K562 (cell line): ENCODE results near the gene CCKAR. TPM values are rescaled to one million over a fixed set of nuclear protein-coding genes. Genes with fewer than 3 reads are reported as not detected.
A peak's percentile ranks its signal among the peaks of the same experiment; 100 is the strongest.

ENCODE experiments used
- ATAC-seq: fragments of 200-7000 bp; cut with Tn5 transposase; 3 replicates; pipeline ENCODE4 v1.9.1; 2020; ENCODE audit warnings: moderate library complexity
- BruUV-seq: library from RNA; stranded (reverse); fragments of 400-500 nt; replicated peaks from 2 replicates; lab custom pipeline; 2021; lab: Mats Ljungman, UMichigan
- CTCF ChIA-PET: fragments of 300-600 bp; formaldehyde crosslinking; extraction: SDS; loops from one replicate; lab custom pipeline; 2021; ENCODE audit warnings: low intra/inter-chr PET ratio; lab: Yijun Ruan, JAX
- POLR2A ChIA-PET: fragments of 300-600, 350-650 bp; sonication (Branson Sonifier 250); formaldehyde crosslinking; extraction: SDS; loops from one replicate; lab custom pipeline; 2021; ENCODE audit warnings: antibody characterized with exemption, inconsistent platforms; lab: Yijun Ruan, JAX
- DNase-seq, 4 experiments: peaks; one replicate each; pipeline versions ENCODE4 v3.0.0 to v3.0.0-alpha.2; 2011 to 2018; ENCODE audit warnings: low spot score in 3 of 4, mixed read lengths in 3 of 4; ENCODE audit errors: extremely low read depth in 1 of 4
- FAIRE-seq: peaks from 2 replicates; lab custom pipeline; 2011; peaks lifted over from hg19 to GRCh38; lab: Jason Lieb, UNC
- H2AFZ ChIP-seq: 2 replicates; pipeline ENCODE4 v1.6.0; 2011; ENCODE audit warnings: low read depth, low read length, control low read depth, inconsistent platforms
- H3K27ac ChIP-seq: fragments of 200-600 bp; 3 replicates; pipeline ENCODE4 v1.8.0; 2011; ENCODE audit warnings: low read depth, mild to moderate bottlenecking, control low read depth, inconsistent platforms, low read length, moderate library complexity, mixed read lengths; ENCODE audit errors: extremely low read depth
- H3K27me3 ChIP-seq, 2 experiments: fragments of 300-600 bp in 1 of 2; 2 replicates in 1 of 2; 3 replicates in 1 of 2; pipeline versions ENCODE4 v1.6.0 to v1.8.0; 2011; ENCODE audit warnings: inconsistent platforms in 2 of 2, low read length in 2 of 2, mild to moderate bottlenecking in 1 of 2, mixed read lengths in 1 of 2, moderate library complexity in 1 of 2; ENCODE audit not compliant: control insufficient read depth in 2 of 2, insufficient read depth in 2 of 2
- H3K36me3 ChIP-seq: fragments of 300-600 bp; 3 replicates; pipeline ENCODE4 v1.8.0; 2011; ENCODE audit warnings: mild to moderate bottlenecking, low read length, inconsistent platforms; ENCODE audit not compliant: control insufficient read depth, insufficient read depth
- H3K4me1 ChIP-seq, 2 experiments: fragments of 200-600 bp in 1 of 2; replicated peaks in 1 of 2; 2 replicates in 1 of 2; 3 replicates in 1 of 2; pipeline versions ENCODE4 v1.5.1 to v1.8.0; 2011; ENCODE audit warnings: inconsistent platforms in 2 of 2, low read length in 2 of 2, mild to moderate bottlenecking in 1 of 2, mixed read lengths in 1 of 2, moderate library complexity in 1 of 2; ENCODE audit not compliant: control insufficient read depth in 2 of 2, insufficient read depth in 2 of 2
- H3K4me2 ChIP-seq: 2 replicates; pipeline ENCODE4 v1.6.1; 2011; ENCODE audit warnings: low read length, control low read depth, inconsistent platforms, mixed read lengths; ENCODE audit not compliant: insufficient read depth
- H3K4me3 ChIP-seq: fragments of 200-600 bp; sonication (generic), shearing (Covaris generic); 2 replicates; pipeline ENCODE4 v1.5.1; 2016; ENCODE audit warnings: control low read depth, inconsistent platforms
- H3K79me2 ChIP-seq: fragments of 200-600 bp; 3 replicates; pipeline ENCODE4 v1.8.0; 2011; ENCODE audit warnings: low read length, inconsistent platforms; ENCODE audit not compliant: control insufficient read depth, insufficient read depth
- H3K9ac ChIP-seq, 2 experiments: 2 replicates each; pipeline versions ENCODE4 v1.6.0 to v1.6.1; 2011; ENCODE audit warnings: low read depth in 2 of 2, low read length in 2 of 2, control low read depth in 1 of 2, inconsistent platforms in 1 of 2, mild to moderate bottlenecking in 1 of 2, mixed read lengths in 1 of 2; ENCODE audit not compliant: insufficient read depth in 1 of 2
- H3K9me1 ChIP-seq: one replicate; pipeline ENCODE4 v1.6.0; 2011; ENCODE audit warnings: inconsistent platforms, mild to moderate bottlenecking, low read length, moderate library complexity; ENCODE audit not compliant: control insufficient read depth, insufficient read depth
- H3K9me3 ChIP-seq: replicated peaks from 2 replicates; pipeline ENCODE4 v1.5.1; 2011; ENCODE audit warnings: low read depth, low read length, inconsistent platforms; ENCODE audit not compliant: control insufficient read depth, insufficient read depth
- H4K20me1 ChIP-seq: replicated peaks from 2 replicates; pipeline ENCODE4 v1.6.1; 2011; ENCODE audit warnings: low read length, inconsistent platforms, mixed read lengths; ENCODE audit not compliant: control insufficient read depth, insufficient read depth
- ARHGAP35 ChIP-seq: fragments of 450-650 bp; IDR thresholded peaks from 2 replicates; pipeline ENCODE4 v1.6.1; 2018; ENCODE audit not compliant: partially characterized antibody
- CBX5 ChIP-seq: IDR thresholded peaks from 2 replicates; pipeline ENCODE4 v1.6.1; 2014; ENCODE audit warnings: low read depth, borderline replicate concordance
- ELK3 ChIP-seq: fragments of 450-650 bp; formaldehyde crosslinking; IDR thresholded peaks from 2 replicates; pipeline ENCODE4 v1.4.0; 2020; ENCODE audit warnings: mild to moderate bottlenecking
- GABPA ChIP-seq: fragments of 200-800 bp; sonication (Bioruptor generic); conservative IDR thresholded peaks from 2 replicates; pipeline ENCODE4 v1.6.1; 2016; ENCODE audit warnings: low read depth, missing genetic modification characterization, missing compliant biosample characterization
- MECOM ChIP-seq: fragments of 250-450 bp; sonication (Bioruptor Pico); IDR thresholded peaks from 2 replicates; pipeline ENCODE4 v1.8.0; 2022; ENCODE audit warnings: inconsistent platforms
- NR4A1 ChIP-seq, 2 experiments: fragments of 250-450 bp in 1 of 2; fragments of 450-650 bp in 1 of 2; sonication (Bioruptor Pico) in 1 of 2; IDR thresholded peaks; 2 replicates each; pipeline versions ENCODE4 v1.4.0 to v1.6.1; 2016 to 2020; ENCODE audit warnings: mild to moderate bottlenecking in 2 of 2, missing compliant biosample characterization in 1 of 2, missing genetic modification characterization in 1 of 2, moderate library complexity in 1 of 2
- SMAD2 ChIP-seq: fragments of 150-350 bp; IDR thresholded peaks from 2 replicates; pipeline ENCODE4 v1.6.1; 2014; ENCODE audit warnings: low read depth, mild to moderate bottlenecking, low read length
- SMARCC2 ChIP-seq: fragments of 450-650 bp; IDR thresholded peaks from 2 replicates; pipeline ENCODE4 v1.6.1; 2017; ENCODE audit warnings: antibody characterized with exemption, moderate library complexity, mild to moderate bottlenecking, low read depth
- STAG1 ChIP-seq: sonication (generic); formaldehyde crosslinking; IDR thresholded peaks from 2 replicates; pipeline ENCODE4 v1.5.0; 2020; ENCODE audit warnings: missing genetic modification reagents, borderline replicate concordance
- ZBTB2 ChIP-seq: fragments of 450-650 bp; IDR thresholded peaks from 2 replicates; pipeline ENCODE4 v1.6.1; 2016; ENCODE audit warnings: antibody characterized with exemption
- ZNF232 ChIP-seq: sonication (generic); formaldehyde crosslinking; IDR thresholded peaks from 2 replicates; pipeline ENCODE4 v1.8.0; 2022; ENCODE audit warnings: mild to moderate bottlenecking, missing genetic modification reagents
- ZNF561 ChIP-seq: fragments of 450-650 bp; formaldehyde crosslinking; conservative IDR thresholded peaks from 2 replicates; pipeline ENCODE4 v1.4.0; 2020; ENCODE audit warnings: mild to moderate bottlenecking, moderate library complexity
- ZNF717 ChIP-seq: fragments of 250-450 bp; sonication (Bioruptor Pico); IDR thresholded peaks from 2 replicates; pipeline ENCODE4 v1.5.0; 2021
- ZSCAN29 ChIP-seq: fragments of 450-650 bp; IDR thresholded peaks from 2 replicates; pipeline ENCODE4 v1.6.1; 2017
- ZZZ3 ChIP-seq: fragments of 450-650 bp; IDR thresholded peaks from 2 replicates; pipeline ENCODE4 v1.6.1; 2016; ENCODE audit warnings: antibody characterized with exemption, mild to moderate bottlenecking, moderate library complexity
- WGBS: fragments of 100-300 bp; shearing (Covaris generic); methylation state at CpG from one replicate; pipeline ENCODE4 v1.1.6; 2016; ENCODE audit warnings: low coverage, mixed read lengths; ENCODE audit not compliant: insufficient coverage; ENCODE audit errors: missing lambda C conversion rate; 5-methylcytosine and 5-hydroxymethylcytosine counted together
- in situ Hi-C: fragments of 300-500 bp; cut with MboI; formaldehyde crosslinking; loops from 4 replicates; pipeline ENCODE4 v1.15.0; 2018; ENCODE audit warnings: inconsistent platforms, mixed read lengths
- intact Hi-C: fragments of 100-400 bp; cut with micrococcal nuclease; formaldehyde crosslinking; loops from 2 replicates; pipeline ENCODE4 v1.14.2; 2022
- polyA plus RNA-seq, 8 experiments: library from polyadenylated mRNA; depleted of rRNA in 4 of 8; stranded (reverse) in 5 of 8; unstranded in 3 of 8; fragments of >200 nt; fragmentation: Nextera tagmentation in 2 of 8; fragmentation: Illumina TruSeq in 1 of 8; extraction: Ambion mirVana in 2 of 8; extraction: Trizol in 1 of 8; gene quantifications; 2 replicates each; pipeline versions ENCODE4 v1.2.1 to v1.2.3, GENCODE V29; 2011 to 2014; ENCODE audit warnings: inconsistent platforms in 1 of 8, missing spikeins in 1 of 8
- total RNA-seq, 7 experiments: library from RNA; depleted of rRNA in 6 of 7; stranded (reverse); fragments of >200 nt in 6 of 7; fragmentation: Illumina TruSeq in 2 of 7; extraction: Trizol in 2 of 7; gene quantifications; 2 replicates each; pipeline versions ENCODE4 v1.2.1 to v1.2.3, GENCODE V29; 2011 to 2021; ENCODE audit warnings: low replicate concordance in 1 of 7

Gene CCKAR
- total and polyA plus RNA-seq, 9 of the 15 experiments (the other 6 are each of a cell fraction or from before 2014, with no cell fraction given): not detected

- no peak overlapping the region for H3K4me2 ChIP-seq
- CTCF ChIA-PET: no interaction called here
- FAIRE-seq (no peak), DNase-seq (no peak), ATAC-seq (no peak)
- H4K20me1 ChIP-seq: no peaks in the 10 kb centered on the region; the same call in 1 of the 2 replicates
- H3K9ac ChIP-seq: no peak overlapping the region
- H3K9me1 ChIP-seq: no peaks in the 10 kb centered on the region
- in situ Hi-C loops: no loop called here
- no TSS peak for BruUV-seq
- intact Hi-C loops: no loop called here
- no peak overlapping the region for H3K4me3 ChIP-seq
- no peaks in the 10 kb centered on the region for H3K79me2 ChIP-seq
- H3K9me3 ChIP-seq: no peaks in the 10 kb centered on the region
- H3K36me3 ChIP-seq: no peaks in the 10 kb centered on the region
- no peak overlapping the region for H3K27ac ChIP-seq
- no peak overlapping the region for H2AFZ ChIP-seq
- TF ChIP-seq NR4A1 (CRISPR knock-in tag; IDR thresholded peaks at IDR 0.05): no peak
- no peak for TF ChIP-seq NR4A1 (tag; IDR thresholded peaks at IDR 0.05)
- no peak for TF ChIP-seq ZZZ3
- H3K4me1 ChIP-seq: no peaks in the 10 kb centered on the region
- 4% methylated on average over 2 of the region's 2 CpGs for WGBS
- POLR2A ChIA-PET: interaction anchor here (1.8 kb wide), 1 partner anchor 9 kb away, joined by 4 read pairs; no protein-coding TSS in a partner anchor
- H3K27me3 ChIP-seq: peaks cover 6 to 16% of the 10 kb centered on the region in 2 experiments; a peak in 4 of 5 replicates
These were observed 43.4 kb upstream of the CCKAR start for GRCh38 chr4:26533685-26534084.

GRCh38 chr4:26531491-26532116, 41.3 kb upstream of the CCKAR start:
- intact Hi-C loops: no loop called here
- Histone ChIP-seq H3K27ac (no peak overlapping the region), H3K27me3 (peaks cover 10 to 16% of the 10 kb centered on the region in 2 experiments; a peak in 4 of 5 replicates), H3K79me2 (no peaks in the 10 kb centered on the region), H3K9me3 (no peaks in the 10 kb centered on the region), H4K20me1 (no peaks in the 10 kb centered on the region; the same call in 1 of the 2 replicates), H3K9me1 (no peaks in the 10 kb centered on the region), H3K4me3 (no peak overlapping the region), H3K4me1 (no peaks in the 10 kb centered on the region), H3K9ac (no peak overlapping the region), H3K4me2 (no peak overlapping the region), H2AFZ (peak overlapping the region; percentile 44), H3K36me3 (no peaks in the 10 kb centered on the region)
- ChIA-PET CTCF (no interaction called here), POLR2A (no interaction called here)
- ATAC-seq: no peak
- 8% methylated on average over 5 of the region's 5 CpGs for WGBS
- BruUV-seq: no TSS peak
- no peak for FAIRE-seq
- DNase-seq: no peak
- in situ Hi-C loops: no loop called here
- TF ChIP-seq STAG1 (no peak), ZNF561 (CRISPR knock-in tag) (no peak), ELK3 (no peak), ZSCAN29 (no peak), ZNF717 (CRISPR knock-in tag) (no peak), GABPA (tag) (no peak), SMARCC2 (no peak), ARHGAP35 (no peak), CBX5 (no peak), SMAD2 (no peak), MECOM (no peak), ZNF232 (CRISPR knock-in tag) (no peak), ZBTB2 (no peak)
